ENCODE data around the gene BRAP.

- no peak for TF ChIP-seq POLR2A (IDR thresholded peaks at IDR 0.05)
- no peak for TF ChIP-seq CTCF (IDR thresholded peaks at IDR 0.05 in 4 of 5, conservative IDR thresholded peaks at IDR 0.05 in 1 of 5)
These were observed 42.3 kb downstream of the BRAP start for GRCh38 chr12:111643427-111643826.

Measured in gastrocnemius medialis (tissue), 4 donors.